ENCODE measurements around the gene NKD1. TPM values are rescaled to one million over a fixed set of nuclear protein-coding genes. Genes with fewer than 3 reads are reported as not detected.

Gene NKD1
- total RNA-seq, 1 donor from 2014 or later = 1.9 TPM

DNA sequence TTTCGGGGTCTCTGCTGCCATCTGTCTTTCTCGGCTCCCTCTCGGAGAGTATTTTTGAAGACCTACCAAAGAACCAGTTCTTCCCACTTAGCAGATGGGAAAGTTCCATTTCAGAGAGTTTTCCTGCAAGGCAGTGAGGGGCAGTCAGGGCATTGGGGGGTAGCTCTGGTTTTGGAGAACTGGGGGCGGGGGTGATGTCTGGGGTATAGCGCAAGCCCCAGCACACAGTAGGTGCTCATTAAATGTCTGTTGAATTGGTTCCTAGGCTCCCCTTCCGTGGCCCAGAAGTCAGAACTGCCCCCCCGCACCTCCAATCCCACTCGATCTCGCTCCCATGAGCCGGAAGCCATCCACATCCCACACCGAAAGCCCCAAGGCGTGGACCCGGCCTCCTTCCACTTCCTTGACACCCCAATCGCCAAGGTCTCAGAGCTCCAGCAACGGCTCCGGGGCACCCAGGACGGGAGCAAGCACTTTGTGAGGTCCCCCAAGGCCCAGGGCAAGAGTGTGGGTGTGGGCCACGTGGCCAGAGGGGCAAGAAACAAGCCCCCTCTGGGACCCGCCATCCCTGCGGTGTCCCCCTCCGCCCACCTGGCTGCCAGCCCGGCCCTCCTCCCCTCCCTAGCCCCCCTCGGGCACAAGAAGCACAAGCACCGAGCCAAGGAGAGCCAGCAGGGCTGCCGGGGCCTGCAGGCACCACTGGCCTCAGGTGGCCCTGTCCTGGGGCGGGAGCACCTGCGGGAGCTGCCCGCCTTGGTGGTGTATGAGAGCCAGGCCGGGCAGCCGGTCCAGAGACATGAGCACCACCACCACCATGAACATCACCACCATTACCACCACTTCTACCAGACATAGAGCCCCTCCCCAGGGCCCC is 85.0 kb downstream of the NKD1 start:
- no peak for ATAC-seq

DNA sequence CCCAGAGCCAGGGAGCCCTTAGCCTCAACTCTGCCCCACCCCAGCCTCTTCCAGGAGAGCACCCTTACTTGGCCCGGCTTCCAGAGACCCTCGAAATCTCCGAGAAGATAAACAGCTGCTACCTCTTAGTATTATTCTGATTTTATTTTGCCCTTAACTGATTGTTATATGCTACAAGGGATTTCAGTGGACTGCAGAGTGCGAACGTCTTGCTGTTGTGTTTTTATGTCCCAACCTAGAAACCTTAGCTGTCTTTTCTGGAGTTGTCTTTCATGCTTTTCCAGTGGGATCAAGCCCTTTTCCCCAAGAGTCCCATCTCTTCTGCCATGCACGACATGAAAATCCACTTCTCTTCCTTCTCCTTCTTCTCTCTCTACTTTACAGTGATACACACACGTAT is 85.9 kb downstream of the NKD1 start:
- ATAC-seq = no peak

DNA sequence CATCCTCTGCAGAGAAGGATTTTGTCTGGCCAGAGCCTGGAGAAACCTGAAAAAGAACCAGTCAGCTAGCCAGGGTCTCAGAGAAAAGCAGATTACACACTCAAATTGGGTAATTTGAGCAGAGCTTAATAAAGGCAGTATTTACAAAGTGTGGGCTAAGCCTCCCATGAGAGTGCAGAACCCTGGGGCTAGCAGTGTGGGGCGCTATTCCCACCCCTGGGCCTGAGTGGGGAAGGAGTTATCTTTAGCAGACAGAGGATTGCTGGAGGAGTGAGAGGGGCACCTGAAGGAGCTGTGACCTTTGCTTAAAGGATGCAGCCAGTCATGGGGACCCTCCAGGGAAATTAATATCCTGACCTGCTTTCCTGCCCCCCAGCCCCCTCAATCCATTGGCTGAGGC is 86.8 kb downstream of the NKD1 start:
- no peak for ATAC-seq

DNA sequence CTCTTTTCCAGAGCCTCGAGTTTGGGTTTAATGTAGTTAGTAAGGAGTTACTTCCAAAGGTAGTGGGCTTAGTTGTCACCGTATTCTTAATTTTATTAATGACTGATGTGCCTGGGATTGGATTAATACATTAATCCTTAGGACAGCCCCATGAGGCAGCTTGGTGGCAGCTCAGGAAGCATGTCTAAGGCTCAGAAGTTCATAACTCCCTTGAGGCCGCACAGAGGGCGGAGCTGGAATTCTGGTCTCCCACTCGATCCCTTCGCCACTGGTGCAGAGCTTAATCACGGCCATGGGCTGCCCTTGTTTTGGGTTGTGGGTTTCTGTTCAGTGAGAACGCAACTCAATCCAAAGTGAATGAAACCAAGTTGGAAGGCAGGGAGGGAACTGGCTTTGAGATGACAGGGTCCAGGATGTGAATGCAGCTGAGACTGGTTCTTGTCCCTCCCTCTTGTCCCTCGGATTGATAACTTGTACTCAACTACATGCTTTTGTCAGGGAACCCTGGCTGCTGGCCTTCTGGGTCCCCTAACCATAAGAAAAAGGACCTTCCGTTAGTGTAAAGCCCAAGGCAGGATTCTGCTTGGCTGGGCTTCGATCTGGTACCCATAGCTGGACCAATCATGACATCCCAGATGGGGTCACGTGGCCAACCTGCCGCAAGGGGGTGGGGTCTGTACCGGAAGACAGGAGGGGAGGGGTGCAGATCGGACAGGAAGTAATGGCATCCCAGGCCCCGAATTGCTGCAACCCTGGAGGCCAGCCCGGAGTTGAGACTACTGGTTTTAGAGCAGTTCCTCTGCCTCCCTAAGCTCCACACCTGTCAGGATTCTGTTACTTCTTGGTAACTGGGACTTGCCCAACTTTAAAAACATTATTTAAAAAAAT is 87.6 kb downstream of the NKD1 start:
- no peak for ATAC-seq

DNA sequence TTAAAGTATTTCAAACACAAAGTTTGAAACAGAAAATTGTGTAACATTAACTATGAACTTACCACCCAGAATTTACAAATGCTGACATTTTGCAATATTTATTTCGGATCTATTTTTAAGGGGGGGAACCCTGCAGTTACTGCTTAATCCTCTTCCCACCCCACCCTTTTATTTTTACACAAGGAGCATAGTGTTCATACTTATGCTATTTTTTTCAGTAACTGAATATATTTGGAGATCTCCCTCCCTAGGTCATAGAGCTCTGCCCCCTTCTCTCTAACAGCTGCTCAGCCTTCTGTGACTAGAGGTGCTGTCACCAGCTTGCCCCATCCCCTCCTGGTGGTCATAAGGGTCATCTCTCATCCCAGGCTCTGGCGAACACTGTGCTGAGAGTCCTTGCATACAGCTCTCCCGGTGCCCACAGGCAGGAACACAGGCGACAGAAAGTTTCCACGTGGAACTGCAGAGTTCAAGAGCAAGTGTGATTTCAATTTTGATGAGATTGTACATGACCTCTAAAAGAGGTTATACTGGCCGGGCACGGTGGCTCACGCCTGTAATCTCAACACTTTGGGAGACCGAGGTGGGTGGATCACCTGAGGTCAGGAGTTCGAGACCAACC is 88.7 kb downstream of the NKD1 start:
- no peak for ATAC-seq

DNA sequence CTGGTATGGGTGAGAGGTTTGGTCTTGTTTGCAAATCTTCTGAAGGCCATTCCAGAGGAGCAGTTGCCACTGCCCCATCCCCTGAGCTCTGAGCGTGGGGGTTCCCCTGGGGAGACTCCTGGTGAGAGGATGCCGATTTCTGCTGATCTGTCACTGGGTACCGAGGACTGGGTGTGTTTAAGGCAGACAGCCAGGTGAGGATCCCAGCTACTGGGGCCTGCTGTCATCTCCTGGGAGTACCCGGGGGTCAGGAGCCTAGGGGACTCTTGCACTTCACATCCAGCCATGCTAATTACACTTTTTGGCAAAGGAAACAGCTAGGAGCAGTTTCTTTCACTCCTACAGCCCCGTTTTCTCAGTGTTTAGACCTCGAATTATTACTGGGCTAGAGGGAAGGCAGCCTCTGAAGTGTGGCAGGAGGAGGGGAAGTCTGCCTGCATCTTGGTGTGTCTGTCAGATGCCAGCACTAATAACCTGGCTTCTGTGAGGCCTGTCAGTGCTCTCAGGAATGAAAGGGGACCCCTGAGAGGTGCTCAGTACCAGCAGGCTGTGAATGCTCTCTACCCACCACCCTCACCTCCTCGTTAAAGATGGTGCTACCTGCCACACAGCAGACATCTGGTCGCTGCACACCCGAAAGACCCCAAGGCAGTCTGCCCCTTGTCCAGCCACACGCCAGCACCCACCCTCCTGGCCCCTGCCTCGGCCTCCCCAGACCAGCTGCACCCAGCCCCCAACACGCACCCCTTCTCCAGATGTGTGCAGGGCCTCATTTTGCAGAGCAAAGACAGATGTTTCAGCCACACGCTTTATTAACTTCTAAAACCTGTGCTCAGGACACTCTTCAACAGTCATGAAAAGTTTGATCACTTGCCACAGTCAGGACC is 89.8 kb downstream of the NKD1 start:
- no peak for ATAC-seq

DNA sequence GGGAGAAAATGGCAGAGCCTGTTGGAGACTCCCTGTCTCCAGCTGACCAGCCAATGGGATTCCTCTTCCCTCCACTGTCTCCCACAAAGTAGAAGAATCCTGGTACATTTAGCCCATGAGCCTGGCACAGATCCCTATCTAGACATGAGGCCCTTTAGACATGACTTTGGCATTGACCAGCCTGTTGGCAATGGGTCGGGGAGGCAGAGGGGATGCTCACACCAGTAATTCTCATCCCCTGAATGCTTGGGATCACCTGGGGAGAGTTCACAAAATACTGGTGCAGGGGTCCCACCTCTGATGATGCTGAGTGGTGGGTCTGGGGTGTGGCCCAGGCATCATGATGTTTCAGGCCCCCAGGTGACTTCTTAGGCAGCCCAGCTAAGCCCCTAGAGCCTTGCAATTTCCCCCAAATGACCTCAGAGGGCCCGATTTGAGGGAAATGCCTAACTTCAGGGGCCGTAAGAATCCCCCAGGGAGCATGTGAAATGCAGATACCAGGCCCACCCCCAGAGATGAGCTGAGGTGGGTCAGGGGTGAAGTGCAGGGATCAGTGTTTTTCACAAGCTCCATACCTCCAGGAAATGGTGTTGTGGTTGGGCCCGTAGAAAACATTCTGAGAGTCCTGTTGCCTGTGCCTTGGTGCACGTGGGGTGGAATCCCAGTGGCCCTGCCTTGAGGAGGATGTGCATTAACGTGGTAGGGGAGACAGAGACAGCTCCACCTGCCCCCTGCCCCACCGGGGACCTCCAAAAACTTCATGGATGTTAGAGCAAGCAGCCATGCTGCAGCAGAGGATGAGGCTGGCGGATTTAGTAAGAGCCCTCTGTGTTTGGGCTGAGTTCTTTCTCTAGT is 90.8 kb downstream of the NKD1 start:
- ATAC-seq = no peak

DNA sequence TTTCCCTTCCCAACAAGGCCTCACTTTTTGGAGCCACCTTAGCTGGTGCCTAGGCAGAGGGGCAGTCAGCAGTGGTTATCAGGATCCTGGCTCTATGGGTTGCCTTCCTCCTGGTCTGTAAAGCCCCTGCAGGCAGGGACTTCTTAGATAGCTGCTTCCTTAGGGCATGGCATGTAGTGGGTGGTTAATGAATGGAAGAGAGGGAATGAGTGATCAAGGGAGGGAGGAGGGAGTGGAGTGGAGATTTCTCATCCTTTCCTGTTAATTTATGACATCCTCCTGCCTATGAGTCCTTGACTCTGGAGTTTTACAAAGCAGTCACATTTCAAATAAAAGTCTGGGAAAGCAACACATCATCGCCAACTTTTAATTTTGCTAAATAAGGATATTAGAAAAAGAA is 92.2 kb downstream of the NKD1 start:
- no peak for ATAC-seq

DNA sequence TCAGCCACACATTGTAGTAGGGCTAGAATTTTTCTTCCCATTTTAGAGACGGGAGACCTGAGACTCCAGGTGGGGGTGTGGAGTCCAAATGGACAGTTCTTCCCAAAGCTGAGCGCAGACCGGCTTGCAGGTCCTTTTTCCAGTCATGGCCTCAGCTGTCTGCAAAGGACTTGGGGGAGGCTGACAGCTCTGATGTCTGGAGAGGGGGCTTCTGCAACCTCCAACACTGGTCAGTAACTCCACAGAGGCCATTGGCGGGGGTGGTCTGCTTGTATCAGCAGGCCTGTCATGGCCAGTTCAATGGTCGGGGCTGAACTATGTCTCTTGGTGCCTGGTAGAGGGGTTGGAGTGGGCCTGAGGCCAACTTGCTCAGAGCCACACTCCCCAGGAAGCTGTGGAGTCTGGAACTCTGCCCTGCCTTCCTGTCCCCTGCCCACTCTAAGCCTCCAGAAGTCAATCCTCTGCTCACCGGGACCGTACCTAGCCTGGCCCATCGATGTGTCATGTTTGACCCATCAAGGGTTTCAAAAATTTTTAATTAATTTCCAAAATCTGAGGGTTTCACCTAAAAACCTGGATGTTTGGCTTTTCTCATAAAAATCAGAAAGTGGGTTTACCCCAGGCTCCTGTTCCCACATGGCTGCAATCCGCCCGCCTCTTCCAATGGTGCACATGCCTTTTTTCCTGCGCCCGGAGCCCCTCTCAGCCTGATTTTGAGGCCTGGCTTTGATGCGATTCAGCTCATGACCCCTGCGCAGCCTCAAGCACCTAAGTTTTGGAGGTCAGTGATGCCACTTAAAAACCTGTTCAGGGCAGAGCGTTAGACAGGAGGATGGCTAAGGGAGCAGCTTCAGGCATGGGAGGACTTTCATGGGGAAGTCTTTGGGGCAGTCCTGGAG is 93.0 kb downstream of the NKD1 start:
- no peak for ATAC-seq

DNA sequence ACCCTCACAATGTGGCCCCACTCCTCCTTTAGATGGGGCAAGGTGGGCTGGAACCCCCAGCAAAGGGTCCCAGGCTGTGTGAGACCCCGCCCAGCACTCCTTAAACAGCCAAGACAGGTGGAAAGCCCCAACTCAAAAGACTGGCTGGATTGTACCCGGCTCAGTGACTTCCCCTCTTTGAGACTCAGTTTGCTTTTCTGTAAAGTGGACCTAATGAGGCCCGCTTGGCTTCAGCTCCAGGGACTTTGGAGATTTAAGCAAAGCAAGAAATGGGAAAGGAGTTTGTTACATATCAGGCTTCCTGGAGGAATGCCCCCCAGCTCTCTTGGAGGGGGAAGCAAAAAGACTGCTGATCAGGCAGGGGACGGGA is 93.6 kb downstream of the NKD1 start:
- ATAC-seq = no peak

DNA sequence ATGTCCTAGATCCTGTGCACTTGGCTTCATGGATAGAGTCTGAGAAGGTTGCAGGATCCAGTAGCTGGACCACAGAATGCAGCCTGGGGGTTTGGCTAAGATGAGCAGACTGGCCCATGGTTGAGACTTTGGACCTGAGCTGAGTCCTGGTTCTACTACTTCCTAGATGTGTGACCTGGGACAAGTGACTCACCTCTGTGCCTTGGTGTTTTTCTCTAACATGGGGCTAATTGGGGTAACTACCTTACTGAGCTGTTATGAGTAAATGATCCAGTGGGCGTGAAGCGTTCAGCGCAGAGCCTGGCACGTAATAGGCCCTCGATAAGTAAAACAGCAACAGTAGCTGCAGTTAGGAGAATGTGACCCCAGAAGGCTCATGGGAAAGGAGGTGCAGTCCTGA is 94.2 kb downstream of the NKD1 start:
- peak; percentile 17 for ATAC-seq

DNA sequence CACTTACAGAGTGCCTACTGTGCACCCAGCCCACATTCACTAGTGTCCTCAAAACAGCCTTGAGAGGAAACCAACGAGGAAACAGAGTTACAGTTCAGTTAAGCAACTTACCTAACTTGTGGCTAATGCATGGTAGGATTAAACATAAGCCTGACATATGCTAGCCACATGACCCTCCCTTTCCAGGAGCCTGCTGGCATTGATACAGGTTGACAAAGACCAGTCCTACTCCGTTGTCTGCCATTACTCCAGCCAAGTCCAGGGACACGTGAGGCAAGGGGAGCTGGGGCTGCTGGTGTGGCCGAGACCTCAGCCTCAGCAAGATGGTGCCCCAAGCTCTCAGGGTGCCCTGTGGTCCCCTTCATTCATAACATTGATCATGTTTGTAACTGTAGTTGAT is 95.0 kb downstream of the NKD1 start:
- peak; percentile 73 for ATAC-seq

DNA sequence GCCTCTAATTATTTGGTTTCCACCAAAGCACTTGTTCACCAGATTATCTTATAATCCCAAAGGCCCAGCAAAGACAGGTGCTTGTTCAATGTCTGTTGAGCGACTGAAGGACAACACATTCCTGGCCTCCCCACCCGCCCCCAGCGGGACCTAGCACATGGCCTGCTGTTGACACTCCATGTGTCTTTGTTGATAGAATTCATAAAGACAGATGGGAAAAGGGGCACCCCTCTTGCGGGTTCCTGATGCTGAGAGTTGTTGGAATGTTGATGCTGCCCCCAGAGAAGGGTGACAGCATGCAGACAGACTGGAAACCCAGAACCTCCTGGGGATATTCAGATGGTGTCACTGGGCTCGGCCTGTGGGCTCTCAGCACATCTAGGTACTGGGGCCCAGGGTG is 96.0 kb downstream of the NKD1 start:
- no peak for ATAC-seq

DNA sequence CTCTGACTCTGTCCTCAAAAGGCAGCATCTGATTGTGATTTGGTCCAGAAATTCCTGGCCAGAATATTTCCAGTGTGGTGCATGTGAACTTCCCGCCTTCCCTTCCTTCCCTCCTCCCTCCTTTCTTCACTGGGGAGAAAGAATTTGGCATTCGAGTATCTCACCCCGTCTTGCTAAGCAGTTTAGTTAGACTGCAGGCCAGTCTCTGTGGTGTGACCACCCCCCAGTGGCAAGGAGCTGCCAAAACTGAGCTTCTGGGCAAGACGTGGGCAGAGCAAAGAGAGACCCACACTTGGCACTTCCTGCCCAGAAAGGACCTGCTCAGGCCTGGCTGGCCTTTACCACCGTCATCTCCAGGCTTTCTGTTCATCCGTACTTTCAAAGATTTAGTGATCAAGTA is 96.5 kb downstream of the NKD1 start:
- peak; percentile 42 for ATAC-seq

DNA sequence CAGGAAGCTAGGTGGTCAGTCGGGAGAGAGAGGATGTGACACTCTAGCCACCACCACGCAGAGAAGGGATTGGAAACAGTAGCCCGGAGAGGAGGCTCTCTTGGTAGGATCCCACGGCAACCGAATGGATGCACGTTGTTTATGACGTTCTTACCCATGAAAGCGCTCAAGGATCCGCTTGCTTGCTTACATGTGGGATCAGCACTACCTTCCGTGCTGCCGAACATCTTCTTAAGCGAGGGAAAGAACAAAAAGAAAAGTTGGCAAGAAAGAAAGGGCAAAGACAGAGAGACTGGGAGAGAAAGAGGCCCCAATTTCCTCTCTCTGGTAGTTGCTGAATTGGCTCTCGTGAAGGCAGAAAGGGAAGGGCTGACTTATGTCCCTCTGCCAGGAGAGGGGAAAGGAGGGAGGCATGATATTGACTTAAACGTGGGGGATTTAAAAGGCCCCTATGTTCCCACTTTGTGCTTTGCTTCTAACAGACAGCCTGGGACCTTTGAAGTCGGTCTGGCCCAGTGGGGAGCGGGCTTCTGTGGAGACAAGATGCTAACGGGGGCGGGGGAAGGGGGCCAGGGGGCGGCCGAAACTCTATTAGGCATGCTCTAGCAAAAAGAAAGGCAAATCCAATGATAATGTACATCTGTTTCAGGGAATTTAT is 97.5 kb downstream of the NKD1 start:
- no peak for ATAC-seq

DNA sequence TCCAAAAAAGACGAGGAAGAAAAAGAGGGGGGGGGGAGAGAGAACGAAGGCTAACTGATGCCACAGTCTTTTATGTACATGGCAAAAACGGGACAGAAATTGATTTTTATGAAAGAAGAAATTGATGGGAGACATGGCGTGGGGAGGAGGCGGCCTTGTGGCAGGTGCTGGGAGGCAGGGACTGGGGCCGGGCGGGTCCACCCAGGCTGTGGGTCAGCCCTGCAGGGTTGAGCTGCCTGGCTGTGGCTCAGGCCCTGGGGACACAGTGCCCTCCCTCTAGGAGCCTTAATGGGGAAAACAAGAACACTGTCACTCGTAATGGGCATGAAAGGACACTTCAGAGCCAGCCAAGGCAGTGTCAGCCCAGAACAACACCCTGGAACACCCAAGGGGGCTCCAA is 98.1 kb downstream of the NKD1 start:
- ATAC-seq = no peak

DNA sequence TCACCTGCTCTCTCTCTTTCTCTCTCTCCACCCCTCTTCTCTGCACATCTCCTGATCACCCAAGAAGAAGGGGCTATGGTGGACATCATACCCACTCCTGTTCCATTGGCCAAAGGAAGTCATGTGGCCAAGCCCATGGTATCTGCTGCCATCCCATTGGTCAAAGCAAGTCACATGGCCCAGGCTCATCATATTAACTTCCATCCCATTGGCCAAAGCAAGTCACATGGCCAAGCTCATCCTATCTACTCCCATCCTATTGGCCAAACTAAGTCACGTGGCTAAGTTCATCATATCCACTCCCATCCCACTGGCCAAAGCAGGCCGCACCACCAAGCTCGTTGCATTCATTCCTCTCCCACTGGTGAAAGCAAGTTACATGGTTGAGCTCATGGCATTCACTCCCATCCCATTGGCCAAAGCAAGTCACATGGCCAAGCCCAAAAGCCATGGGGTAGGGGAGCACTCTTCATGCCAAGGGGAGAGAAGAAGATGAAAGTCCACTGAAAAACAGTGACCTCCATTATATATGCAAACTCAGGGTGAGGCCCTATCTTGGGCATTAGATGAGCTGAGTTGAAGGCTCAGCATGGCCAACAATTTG is 103.7 kb downstream of the NKD1 start:
- no peak for ATAC-seq

DNA sequence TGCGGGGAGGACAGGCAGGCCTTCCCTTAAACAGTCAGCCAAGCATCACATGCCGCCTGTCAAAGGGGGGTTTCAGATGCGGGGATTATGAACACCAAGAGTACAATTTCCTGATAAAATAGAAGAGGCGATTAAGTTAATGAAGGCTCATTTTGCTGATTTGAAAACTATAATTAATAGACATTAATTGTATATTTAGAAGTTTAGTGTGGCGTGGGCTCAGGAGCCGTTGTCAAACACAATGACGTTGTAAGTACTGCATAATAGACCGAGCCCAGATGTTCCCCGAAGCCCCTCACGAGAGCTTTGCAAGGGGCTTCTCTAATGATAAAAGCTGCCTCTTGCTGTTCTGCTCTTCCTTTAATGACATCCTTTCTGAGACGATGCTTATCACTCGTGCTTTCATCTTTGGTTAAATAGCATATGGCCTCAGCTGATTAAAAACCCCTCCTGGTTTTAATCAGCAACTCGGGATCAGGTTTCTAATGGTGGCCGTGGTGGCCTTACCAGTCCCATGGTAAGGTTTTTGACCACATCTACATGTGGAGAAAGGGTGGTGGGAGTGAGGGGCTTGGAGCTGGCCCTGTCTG is 104.7 kb downstream of the NKD1 start:
- ATAC-seq = no peak
